Measurements from ENCODE around the gene LVRN.

Gene LVRN

DNA sequence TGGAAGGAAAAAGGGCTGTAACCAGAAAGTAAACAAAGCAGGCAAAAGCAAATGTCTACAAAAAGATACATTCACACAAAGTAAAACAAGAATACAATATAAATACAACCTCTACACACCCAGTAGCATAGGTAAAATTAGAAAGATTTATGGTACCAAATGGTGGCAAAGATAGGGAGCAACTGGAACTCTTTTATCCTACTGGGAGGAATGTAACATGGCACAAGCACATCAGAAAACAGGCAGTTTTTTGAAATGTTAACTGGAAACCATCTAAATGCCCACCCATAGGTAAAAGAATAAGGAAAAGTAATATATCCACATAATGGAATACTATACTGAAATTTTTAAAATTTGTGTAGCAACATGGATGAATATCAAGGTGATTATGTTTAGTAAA, 61.3 kb downstream of the LVRN start:
- no peak for DNase-seq (ENCODE audit: low read depth)
- no peak overlapping the region for H3K4me3 ChIP-seq (ENCODE audit: low read depth, low read length)
- TF ChIP-seq, protein P1, sequence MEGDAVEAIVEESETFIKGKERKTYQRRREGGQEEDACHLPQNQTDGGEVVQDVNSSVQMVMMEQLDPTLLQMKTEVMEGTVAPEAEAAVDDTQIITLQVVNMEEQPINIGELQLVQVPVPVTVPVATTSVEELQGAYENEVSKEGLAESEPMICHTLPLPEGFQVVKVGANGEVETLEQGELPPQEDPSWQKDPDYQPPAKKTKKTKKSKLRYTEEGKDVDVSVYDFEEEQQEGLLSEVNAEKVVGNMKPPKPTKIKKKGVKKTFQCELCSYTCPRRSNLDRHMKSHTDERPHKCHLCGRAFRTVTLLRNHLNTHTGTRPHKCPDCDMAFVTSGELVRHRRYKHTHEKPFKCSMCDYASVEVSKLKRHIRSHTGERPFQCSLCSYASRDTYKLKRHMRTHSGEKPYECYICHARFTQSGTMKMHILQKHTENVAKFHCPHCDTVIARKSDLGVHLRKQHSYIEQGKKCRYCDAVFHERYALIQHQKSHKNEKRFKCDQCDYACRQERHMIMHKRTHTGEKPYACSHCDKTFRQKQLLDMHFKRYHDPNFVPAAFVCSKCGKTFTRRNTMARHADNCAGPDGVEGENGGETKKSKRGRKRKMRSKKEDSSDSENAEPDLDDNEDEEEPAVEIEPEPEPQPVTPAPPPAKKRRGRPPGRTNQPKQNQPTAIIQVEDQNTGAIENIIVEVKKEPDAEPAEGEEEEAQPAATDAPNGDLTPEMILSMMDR (conservative IDR thresholded peaks at IDR 0.05; ENCODE audit: low read depth, low read length) = no peak

DNA sequence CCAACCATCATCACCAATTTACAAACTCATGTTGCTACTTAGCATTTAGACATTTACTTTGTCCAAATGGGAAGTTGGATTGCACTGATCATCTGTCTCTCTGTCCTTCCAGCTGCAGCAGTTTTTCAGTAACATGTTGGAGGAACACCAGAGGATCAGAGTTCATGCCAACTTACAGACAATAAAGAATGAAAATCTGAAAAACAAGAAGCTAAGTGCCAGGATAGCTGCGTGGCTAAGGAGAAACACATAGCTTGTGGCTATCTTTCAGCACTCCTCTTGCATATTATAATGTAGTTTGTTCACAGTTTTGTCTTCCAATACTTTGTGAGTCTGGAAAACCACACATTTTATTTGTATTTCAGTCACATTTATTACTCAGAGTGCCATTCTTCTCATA, 63.6 kb downstream of the LVRN start:
- TF ChIP-seq, protein P1 (conservative IDR thresholded peaks at IDR 0.05; ENCODE audit: low read depth, low read length) = no peak
- no peak for DNase-seq (ENCODE audit: low read depth)
- no peak overlapping the region for H3K4me3 ChIP-seq (ENCODE audit: low read depth, low read length)

DNA sequence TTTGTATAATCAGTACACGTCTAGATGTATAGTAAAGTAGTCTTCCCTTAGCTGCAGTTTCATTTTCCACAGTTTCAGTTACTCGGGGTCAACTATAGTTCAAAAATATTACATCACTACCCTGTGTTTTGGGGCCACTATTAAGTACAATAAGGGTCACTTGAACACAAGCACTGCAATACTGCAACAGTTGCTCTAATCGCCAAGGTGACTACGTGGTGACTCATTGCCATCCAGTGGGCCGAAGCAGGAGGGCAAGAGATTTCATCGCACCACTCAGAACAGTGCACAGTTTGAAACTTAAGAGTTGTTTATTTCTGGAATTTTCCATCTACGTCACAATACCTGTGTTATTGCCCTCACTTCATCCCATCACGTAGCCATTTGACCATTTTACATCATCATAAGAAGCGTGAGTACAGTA, 69.8 kb downstream of the LVRN start, which contains the start of gene ARL14EPL:
TSS of gene ARL14EPL (plus strand) at position 379 of the 424 bp plus-strand sequence. CDS start 18,994 bp downstream, outside the sequence.
- no peak within 1 kb of the TSS for H3K4me3 ChIP-seq (ENCODE audit: low read depth, low read length)
- TF ChIP-seq, protein P1 (conservative IDR thresholded peaks at IDR 0.05; ENCODE audit: low read depth, low read length) = peak; percentile 68
- DNase-seq (ENCODE audit: low read depth) = peak; percentile 97

DNA sequence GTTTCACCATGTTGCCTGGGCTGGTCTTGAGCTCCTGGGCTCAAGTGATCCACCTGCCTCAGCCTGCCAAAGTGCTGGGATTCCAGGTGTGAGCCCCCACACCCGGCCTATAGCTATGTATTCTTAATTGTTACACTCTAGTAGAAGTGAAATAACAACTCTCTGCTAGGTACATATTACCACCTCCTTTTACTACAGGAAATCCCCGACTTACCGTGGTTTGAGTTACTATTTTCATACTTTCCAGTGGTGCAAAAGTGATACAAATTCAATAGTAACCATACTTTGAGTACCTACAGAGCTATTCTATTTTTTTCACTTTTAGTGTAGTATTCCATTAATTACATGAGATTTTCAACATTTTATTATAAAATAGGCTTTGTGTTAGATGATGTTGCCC, 70.7 kb downstream of the LVRN start:
- TF ChIP-seq, protein P1 (conservative IDR thresholded peaks at IDR 0.05; ENCODE audit: low read depth, low read length) = no peak
- no peak overlapping the region for H3K4me3 ChIP-seq (ENCODE audit: low read depth, low read length)
- no peak for DNase-seq (ENCODE audit: low read depth)

DNA sequence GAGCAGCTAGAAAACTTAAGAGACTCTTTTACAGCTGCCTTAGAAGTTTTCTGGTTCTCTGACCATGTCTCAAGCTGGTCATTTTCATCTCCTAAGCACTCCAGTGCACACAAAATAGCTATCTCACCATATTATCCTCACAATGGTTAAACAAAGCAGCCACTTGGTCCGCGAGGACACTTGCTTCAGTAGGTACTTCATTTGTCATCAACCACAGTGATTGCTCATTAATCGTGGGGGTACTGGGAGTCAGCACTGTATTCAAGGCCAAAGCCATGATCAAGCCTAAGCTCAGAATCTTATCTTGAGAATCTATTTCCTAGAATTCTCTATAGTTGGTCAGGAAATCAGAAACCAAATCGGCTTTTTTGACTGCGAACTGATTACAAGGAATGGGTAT, 72.8 kb downstream of the LVRN start:
- no peak for DNase-seq (ENCODE audit: low read depth)
- TF ChIP-seq, protein P1 (conservative IDR thresholded peaks at IDR 0.05; ENCODE audit: low read depth, low read length) = no peak
- H3K4me3 ChIP-seq (ENCODE audit: low read depth, low read length) = no peak overlapping the region

DNA sequence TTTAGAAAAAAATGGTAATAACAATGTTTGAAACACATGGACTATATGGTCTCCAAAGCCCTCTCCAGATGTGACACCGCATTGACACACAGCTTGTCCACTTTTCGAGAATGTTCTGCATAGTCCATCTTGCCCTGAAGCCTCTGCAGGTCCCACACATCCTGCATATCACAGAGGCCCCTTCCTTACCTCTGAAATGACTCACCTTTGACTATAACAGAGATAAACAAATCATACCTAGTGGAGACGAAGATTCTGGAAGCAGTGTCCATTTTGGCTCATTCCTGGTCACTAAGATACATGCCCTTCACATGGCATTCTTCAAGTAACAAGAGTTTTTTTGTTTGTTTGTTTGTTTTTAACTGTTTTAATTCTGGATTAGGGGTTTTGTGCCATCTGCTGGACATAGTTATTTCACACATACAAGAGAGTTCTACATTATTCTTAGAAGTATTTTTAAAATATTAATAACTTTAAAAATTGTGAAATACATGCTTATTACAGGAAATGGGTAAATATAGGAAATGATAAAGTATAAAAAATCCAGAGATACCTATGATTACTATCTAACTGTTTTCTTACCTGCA, 75.1 kb downstream of the LVRN start:
- TF ChIP-seq, protein P1 (conservative IDR thresholded peaks at IDR 0.05; ENCODE audit: low read depth, low read length) = peak; percentile 43
- no peak overlapping the region for H3K4me3 ChIP-seq (ENCODE audit: low read depth, low read length)
- DNase-seq (ENCODE audit: low read depth) = peak; percentile 48

DNA sequence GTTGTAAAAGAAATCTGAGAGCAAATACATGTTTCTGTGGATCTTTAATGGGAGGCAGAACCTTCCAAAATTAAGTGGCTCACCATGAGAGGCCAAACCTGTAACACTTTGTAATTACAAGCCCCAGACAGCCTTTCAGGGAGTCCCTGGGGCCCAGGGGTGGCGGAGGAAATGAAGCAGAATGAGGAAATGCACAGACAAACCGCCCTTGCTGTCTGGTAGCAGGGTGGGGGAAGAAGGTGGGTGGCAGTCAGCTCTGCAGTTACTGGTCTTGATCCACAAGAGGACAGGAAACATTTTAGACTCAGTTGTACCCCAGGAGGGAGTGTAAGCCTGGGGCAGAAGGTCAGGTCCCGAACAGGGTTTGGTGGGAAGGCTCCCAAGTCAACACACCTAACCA, 76.5 kb downstream of the LVRN start:
- no peak overlapping the region for H3K4me3 ChIP-seq (ENCODE audit: low read depth, low read length)
- DNase-seq (ENCODE audit: low read depth) = no peak
- TF ChIP-seq, protein P1 (conservative IDR thresholded peaks at IDR 0.05; ENCODE audit: low read depth, low read length) = no peak
